Activated CD8-positive, alpha-beta T cell treated with anti-CD3 and anti-CD28 coated beads for 36 hours (primary cell): ENCODE measurements around the gene EPHA1. TPM values are rescaled to one million over a fixed set of nuclear protein-coding genes. Genes with fewer than 3 reads are reported as not detected.
A peak's percentile ranks its signal among the peaks of the same experiment; 100 is the strongest.

Experiments
- ATAC-seq: fragments of 200-7000 bp; cut with Tn5 transposase; one replicate; pipeline ENCODE4 v1.10.0; 2021; ENCODE audit warnings: mild to moderate bottlenecking, moderate library complexity
- CTCF ChIA-PET: fragments of 350-600 bp; sonication (Branson Sonifier 250); formaldehyde crosslinking; loops from one replicate; lab custom pipeline; 2021; ENCODE audit warnings: antibody characterized with exemption; lab: Charles Lee
- POLR2A ChIA-PET: fragments of 350-600 bp; sonication (Branson Sonifier 250); formaldehyde crosslinking; loops from one replicate; lab custom pipeline; 2021; ENCODE audit warnings: antibody characterized with exemption; lab: Charles Lee
- DNase-seq: peaks from one replicate; pipeline ENCODE4 v3.0.0-alpha.2; 2020
- H3K27ac Mint-ChIP-seq: one replicate; pipeline ENCODE4 v1.8.0; 2021; ENCODE audit warnings: mild to moderate bottlenecking, mixed read lengths
- H3K27me3 Mint-ChIP-seq: one replicate; pipeline ENCODE4 v1.8.0; 2021; ENCODE audit warnings: mixed read lengths
- H3K36me3 Mint-ChIP-seq: one replicate; pipeline ENCODE4 v1.8.0; 2021; ENCODE audit warnings: low read depth, mixed read lengths
- H3K4me1 Mint-ChIP-seq: one replicate; pipeline ENCODE4 v1.8.0; 2021; ENCODE audit warnings: low read depth, mixed read lengths
- H3K4me3 Mint-ChIP-seq: one replicate; pipeline ENCODE4 v1.8.0; 2021; ENCODE audit warnings: mild to moderate bottlenecking, moderate library complexity, mixed read lengths
- H3K9me3 Mint-ChIP-seq: one replicate; pipeline ENCODE4 v1.8.0; 2021; ENCODE audit warnings: mixed read lengths
- CTCF ChIP-seq: fragments of 200-600 bp; IDR thresholded peaks from one replicate; pipeline ENCODE4 v1.8.0; 2022; ENCODE audit warnings: antibody characterized with exemption, mild to moderate bottlenecking
- intact Hi-C: fragments of 100-400 bp; cut with micrococcal nuclease; formaldehyde crosslinking; loops from one replicate; pipeline ENCODE4 v1.10.0; 2022
- total RNA-seq, 2 experiments: library from RNA; stranded (reverse); gene quantifications; one replicate each; pipeline ENCODE4 v1.2.3, GENCODE V29; 2021

Gene EPHA1
- total RNA-seq, 2 experiments from 2014 or later: 2.4 to 2.8 TPM

GRCh38 chr7:143384148-143384547 is 24.5 kb downstream of the EPHA1 start:
- intact Hi-C loops: no loop called here
- Mint-ChIP-seq H3K27ac (no peak overlapping the region), H3K4me1 (peaks cover 5% of the 10 kb centered on the region), H3K27me3 (no peaks in the 10 kb centered on the region), H3K4me3 (no peak overlapping the region), H3K36me3 (peaks cover 4% of the 10 kb centered on the region), H3K9me3 (no peaks in the 10 kb centered on the region)
- ATAC-seq: no peak
- ChIA-PET POLR2A (interaction anchor here (0.7 to 2.3 kb wide), 11 partner anchors 8 to 575 kb away, joined by 3 to 11 read pairs (median 4); partner anchors contain the start of genes EPHA1 and GSTK1), CTCF (interaction anchor here (0.8 to 2.1 kb wide), 11 partner anchors 9 to 169 kb away, joined by 3 to 14 read pairs (median 7); partner anchors contain the start of gene EPHA1)
- no peak for TF ChIP-seq CTCF
- DNase-seq: no peak

DNA sequence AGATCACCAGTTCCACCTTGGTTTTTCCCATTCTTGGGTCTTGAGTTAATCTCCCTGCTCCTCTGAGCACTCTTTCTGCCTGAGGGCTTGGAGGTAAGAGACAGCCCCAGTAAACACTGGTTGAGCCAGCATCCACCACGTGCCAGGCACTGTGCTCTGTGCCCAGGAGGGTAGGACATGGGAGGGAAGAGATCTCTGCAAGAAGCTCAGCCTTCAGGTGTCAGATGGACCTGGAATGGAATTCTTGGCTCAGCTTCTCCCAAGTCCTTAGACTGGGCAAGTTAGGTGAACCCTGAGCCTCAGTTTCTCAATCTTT is 25.1 kb downstream of the EPHA1 start:
- CTCF ChIA-PET: interaction anchor here (0.8 to 2.1 kb wide), 10 partner anchors 9 to 168 kb away, joined by 3 to 14 read pairs (median 7); partner anchors contain the start of gene EPHA1
- no peaks in the 10 kb centered on the region for H3K9me3 Mint-ChIP-seq
- POLR2A ChIA-PET: interaction anchor here (0.6 to 2.3 kb wide), 9 partner anchors 8 to 575 kb away, joined by 3 to 11 read pairs (median 4); partner anchors contain the start of genes EPHA1 and GSTK1
- peak overlapping the region; percentile 26 for H3K27ac Mint-ChIP-seq
- intact Hi-C loops: no loop called here
- H3K4me1 Mint-ChIP-seq: peaks cover 9% of the 10 kb centered on the region
- H3K36me3 Mint-ChIP-seq: peaks cover 3% of the 10 kb centered on the region
- DNase-seq: no peak
- H3K27me3 Mint-ChIP-seq: no peaks in the 10 kb centered on the region
- ATAC-seq: no peak
- no peak overlapping the region for H3K4me3 Mint-ChIP-seq
- TF ChIP-seq CTCF: no peak

GRCh38 chr7:143382791-143383641 is 25.6 kb downstream of the EPHA1 start:
- H3K27me3 Mint-ChIP-seq: no peaks in the 10 kb centered on the region
- H3K4me1 Mint-ChIP-seq: peaks cover 15% of the 10 kb centered on the region
- peak overlapping the region; percentile 43 for H3K27ac Mint-ChIP-seq
- H3K36me3 Mint-ChIP-seq: peaks cover 3% of the 10 kb centered on the region
- ATAC-seq: no peak
- CTCF ChIA-PET: interaction anchor here (0.6 to 2.1 kb wide), 6 partner anchors 8 to 142 kb away, joined by 3 to 8 read pairs (median 6); partner anchors contain the start of gene EPHA1
- intact Hi-C loops: no loop called here
- POLR2A ChIA-PET: interaction anchor here (0.6 to 2.3 kb wide), 6 partner anchors 13 to 120 kb away, joined by 3 to 8 read pairs (median 4); partner anchors contain the start of gene GSTK1
- no peaks in the 10 kb centered on the region for H3K9me3 Mint-ChIP-seq
- TF ChIP-seq CTCF: no peak
- H3K4me3 Mint-ChIP-seq: no peak overlapping the region
- no peak for DNase-seq

GRCh38 chr7:143382126-143382790 is 26.4 kb downstream of the EPHA1 start:
- H3K4me3 Mint-ChIP-seq: no peak overlapping the region
- H3K36me3 Mint-ChIP-seq: no peaks in the 10 kb centered on the region
- H3K4me1 Mint-ChIP-seq: peaks cover 18% of the 10 kb centered on the region
- DNase-seq (no peak), ATAC-seq (no peak)
- peak overlapping the region; percentile 22 for H3K27ac Mint-ChIP-seq
- H3K9me3 Mint-ChIP-seq: no peaks in the 10 kb centered on the region
- POLR2A ChIA-PET: interaction anchor here (0.7 to 2.3 kb wide), 6 partner anchors 9 to 119 kb away, joined by 3 to 8 read pairs (median 4); partner anchors contain the start of genes EPHA1 and GSTK1
- CTCF ChIA-PET: interaction anchor here (0.6 to 1.5 kb wide), 4 partner anchors 11 to 141 kb away, joined by 3 to 4 read pairs (median 3); no protein-coding TSS in a partner anchor
- TF ChIP-seq CTCF: no peak
- intact Hi-C loops: no loop called here
- H3K27me3 Mint-ChIP-seq: no peaks in the 10 kb centered on the region
